GM18951 (cell line): ENCODE measurements around the gene FBXW12.
"Not testable (repeated sequence)": the region's sequence is repeated elsewhere in the genome, so short reads cannot be mapped to it uniquely, and the experiment has no call there.

Source experiments
- POLR2A ChIP-seq: IDR thresholded peaks from 4 replicates; pipeline ENCODE4 v1.6.1; 2011; ENCODE audit warnings: mild to moderate bottlenecking; ENCODE audit not compliant: insufficient read length, insufficient read depth; ENCODE audit errors: extremely low read depth
- in situ Hi-C: fragments of 300-500 bp; cut with MboI; formaldehyde crosslinking; loops from one replicate; pipeline ENCODE4 v1.12.0; 2022; ENCODE audit warnings: low sequenced_read_pairs, mixed read lengths, inconsistent platforms; ENCODE audit not compliant: unreplicated experiment

FBXW12 gene

DNA sequence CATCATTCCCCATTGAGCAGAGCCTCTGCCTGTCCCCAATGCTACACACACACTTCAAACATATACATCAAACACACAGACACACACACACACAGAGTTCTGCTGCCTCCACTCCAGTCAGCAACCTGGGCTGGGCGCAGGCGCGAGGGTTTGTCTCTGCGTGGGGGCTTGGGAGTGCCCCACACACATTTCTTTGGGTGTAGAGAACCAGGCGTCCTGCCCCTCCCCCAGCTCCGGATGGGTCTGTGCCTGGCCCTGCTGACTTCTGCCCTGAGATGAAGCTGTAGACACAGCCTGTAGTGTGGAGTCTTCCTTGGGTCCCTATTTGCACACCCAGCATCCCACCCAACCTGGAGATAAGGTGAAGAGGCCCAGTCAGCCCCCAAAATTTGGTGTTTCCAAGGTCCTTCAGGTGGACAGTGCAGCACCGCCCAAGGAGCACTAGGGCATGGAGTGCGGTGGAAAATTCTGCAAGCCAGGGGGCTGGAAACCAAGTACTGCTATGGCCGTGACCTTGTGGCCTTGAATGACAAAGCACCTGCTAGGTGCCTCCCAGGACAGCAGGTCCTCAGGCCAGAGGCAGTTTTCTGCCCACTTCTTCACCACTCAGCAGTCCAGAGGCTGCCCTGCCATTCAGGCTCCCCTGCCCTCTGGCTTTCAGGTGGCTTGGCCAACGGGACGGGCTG is 26.8 kb downstream of the FBXW12 start:
- no peak for TF ChIP-seq POLR2A
- in situ Hi-C loops = no loop called here

DNA sequence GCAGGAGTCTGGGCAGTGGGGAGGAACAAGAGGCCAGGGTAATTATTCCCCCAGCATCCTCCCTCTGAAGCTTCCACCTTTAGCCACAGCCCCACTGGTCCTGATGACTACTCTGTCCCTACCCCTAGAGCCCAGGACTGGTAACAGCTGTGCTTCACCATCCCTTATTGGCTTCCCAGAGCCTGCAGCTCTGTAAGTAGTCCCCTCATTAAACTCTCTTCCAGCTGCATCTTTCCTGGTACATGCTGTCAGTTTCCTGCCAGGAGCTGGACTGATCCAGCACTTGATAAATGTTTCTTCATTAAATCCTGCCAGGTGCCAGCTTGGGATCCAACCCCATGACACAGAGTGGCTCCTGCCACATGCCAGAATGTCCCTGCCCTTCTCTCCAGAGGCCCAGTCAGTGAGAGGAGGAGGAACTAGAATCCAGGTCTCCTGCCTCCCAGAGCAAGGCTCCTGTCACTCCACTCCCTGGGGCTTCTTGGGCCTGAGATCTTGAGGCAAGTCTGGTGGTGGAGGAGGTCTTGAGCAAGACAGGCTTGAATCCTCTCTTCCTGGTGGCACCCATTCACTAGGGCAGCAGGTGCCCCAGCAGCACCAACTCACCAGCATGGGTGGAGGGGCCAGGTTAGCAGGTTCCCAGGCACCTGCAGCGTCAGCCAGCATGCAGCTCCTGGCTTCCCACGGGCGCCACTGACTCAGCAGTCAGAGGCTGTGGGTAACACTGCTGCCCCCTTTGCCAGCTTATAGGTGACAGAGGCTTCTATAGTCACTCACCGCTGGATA is 27.6 kb downstream of the FBXW12 start:
- no peak for TF ChIP-seq POLR2A
- in situ Hi-C loops = no loop called here

DNA sequence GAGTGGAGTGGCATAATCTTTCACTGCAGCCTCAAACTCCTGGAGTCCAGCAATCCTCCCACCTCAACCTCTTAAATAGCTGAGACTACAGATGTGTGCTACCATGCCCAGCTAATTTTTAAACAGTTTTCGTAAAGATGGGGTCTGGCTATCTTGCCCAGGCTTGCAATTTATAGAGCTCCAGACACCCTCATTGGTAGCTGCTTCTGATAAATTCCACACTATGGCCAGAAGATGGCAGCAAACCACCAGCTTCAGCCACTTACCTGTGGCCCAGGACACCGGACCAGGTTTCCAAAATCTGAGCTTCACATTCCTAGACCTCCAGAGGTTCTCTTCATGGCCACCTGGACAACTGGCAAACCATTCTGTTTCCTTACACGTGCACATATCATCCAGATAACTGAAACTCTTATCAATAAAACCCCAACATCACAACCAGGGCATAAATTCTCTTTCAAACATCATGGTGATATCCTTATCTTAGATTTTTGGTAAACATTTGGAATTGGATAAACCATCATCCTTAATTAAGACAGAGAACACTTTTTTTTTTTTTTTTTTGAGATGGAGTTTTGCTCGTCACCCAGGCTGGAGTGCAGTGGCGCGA is 28.9 kb downstream of the FBXW12 start:
- no peak for TF ChIP-seq POLR2A
- in situ Hi-C loops = no loop called here

DNA sequence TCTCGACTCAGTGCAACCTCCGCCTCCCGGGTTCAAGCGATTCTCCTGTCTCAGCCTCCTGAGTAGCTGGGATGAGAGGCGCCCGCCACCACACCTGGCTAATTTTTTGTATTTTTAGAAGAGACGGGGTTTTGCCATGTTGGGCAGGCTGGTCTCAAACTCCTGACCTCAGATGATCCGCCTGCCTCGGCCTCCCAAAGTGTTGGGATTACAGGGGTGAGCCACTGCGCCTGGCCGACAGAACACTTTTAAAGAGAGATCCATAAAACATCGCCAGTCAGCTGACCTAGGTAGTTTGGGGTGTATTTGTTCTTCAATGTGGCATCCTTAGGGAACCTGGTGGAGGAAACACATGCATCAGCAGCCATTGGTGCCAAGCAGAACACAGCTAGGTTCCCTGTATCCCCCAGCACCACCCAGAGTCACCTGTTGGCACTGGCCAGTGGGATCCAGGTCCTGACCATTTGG is 29.4 kb downstream of the FBXW12 start:
- in situ Hi-C loops = not testable (repeated sequence)

DNA sequence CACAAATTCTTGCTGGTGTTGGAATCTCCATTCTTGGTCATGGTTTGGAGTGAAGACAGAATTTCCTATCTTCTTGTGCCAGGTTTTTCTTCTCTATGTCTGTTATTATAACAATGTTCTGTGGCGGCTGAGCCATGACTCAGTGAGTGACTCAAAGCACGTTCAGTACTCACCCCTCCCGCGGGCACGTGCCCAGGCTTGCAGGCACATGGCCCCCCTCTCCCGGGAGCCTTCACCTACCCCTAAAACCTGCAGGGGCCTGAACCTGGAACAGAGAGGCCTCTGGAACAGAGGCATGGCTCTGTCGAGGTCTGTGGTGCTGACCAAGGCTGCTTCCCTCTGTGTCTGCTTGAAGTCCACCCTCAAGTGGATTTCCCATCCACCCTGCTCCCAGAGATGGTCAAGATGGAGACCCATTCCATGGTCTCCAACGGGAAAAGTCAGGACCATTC is 30.3 kb downstream of the FBXW12 start:
- in situ Hi-C loops = no loop called here
- no peak for TF ChIP-seq POLR2A

DNA sequence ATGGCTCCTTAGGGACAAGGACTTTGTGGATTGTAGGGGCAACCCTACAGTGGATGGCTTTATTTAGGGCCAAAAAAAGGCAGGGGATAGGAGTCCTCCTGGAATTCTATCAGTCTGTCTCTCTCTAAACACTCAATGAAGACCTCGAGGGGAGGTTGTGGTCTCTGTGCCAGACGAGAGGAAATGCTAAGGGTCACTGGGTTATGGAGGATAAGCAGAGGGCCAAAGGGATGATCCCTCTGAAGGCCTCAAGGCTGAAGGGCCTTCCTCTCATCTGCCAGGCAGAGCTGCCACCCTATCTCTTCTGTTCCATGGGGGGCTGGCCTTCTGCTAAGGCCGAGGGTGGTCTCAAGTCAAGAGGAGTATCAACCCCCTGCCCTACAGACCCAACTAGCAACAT is 30.9 kb downstream of the FBXW12 start:
- in situ Hi-C loops = no loop called here
- TF ChIP-seq POLR2A = no peak

DNA sequence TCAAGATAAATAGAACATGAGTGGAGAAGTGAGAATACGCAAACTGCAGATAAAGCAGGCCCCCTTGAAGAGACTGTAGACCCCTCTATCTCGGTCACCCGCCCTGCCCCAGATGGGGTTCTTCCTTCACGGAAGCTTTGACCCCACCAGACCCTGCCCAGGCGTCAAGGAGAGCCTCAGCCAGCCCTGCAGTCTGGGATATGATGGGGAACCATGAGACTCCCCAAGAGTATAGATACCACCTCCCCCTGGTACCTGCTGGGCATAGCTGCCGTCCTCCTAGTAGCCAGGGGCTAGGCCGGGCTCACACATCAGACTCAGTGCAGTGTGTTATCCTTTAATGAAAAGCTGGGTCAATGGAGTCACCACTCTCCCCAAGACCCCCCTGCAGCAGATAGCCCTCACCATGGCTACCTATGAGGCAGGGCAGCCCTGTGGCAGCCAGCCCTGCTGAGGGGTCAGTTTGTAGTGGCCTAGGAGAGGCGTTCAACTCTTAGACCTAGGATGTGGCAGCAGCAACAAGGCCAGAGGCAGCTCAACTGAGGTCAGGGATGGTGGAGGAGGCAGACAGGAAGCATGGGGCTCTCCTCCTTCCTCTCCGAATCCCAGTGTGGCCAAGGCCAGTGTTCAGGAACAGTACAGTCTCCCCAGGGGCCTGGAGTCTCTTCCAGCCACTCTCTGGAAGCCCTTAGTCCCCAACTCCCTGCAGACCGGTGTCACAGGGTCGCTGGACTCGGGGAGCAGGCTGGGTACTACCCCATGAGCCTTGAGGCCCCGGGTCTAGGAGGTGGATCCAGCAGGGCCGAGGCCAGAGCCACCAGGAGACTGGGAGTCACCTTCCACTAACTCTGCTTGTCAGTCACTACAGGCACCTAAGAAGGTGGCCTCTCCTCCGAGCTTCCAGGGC is 31.8 kb downstream of the FBXW12 start:
- in situ Hi-C loops = no loop called here
- no peak for TF ChIP-seq POLR2A

DNA sequence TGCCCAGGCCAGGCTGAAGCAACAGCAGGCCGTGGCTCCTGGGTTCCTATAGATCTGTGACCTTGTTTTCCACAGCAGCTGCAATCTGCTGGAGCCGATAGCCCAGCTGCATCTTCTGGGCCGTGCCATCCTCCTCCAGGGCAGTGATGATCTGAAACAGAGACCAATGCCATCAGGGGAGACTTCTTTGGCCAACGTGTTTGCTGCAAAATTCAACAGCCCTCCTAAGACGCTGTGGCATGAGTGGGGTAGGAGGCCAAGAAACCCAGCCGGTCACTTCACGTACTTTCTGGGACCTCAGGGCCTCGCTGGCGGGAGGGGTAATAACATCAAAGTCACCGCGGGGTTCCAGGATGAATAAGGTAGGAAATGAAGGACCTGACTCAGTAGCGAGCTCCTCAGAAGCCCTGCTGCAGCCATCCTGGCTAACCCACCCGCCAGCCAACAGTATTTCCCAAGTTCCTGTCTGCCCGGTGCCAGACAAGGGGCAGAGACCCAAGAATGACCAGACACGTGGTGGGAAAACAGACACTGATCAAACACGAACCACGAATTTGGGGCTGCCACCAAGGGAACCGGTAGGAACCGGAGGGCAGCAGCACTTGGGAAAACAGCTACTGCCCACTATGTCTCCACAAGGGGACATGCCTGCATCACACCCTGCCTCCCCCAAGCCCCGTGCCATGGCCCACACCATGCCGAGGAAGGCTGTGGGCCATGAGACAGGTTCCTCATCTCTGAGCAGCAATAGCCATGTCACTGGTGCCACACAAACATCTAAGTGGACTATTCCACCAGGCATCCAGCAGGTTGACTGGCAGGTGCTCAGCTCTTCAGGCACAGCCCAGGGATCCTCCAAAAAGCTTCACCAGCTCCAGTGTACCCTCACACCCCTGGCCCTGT is 32.7 kb downstream of the FBXW12 start:
- in situ Hi-C loops = no loop called here
- no peak for TF ChIP-seq POLR2A

DNA sequence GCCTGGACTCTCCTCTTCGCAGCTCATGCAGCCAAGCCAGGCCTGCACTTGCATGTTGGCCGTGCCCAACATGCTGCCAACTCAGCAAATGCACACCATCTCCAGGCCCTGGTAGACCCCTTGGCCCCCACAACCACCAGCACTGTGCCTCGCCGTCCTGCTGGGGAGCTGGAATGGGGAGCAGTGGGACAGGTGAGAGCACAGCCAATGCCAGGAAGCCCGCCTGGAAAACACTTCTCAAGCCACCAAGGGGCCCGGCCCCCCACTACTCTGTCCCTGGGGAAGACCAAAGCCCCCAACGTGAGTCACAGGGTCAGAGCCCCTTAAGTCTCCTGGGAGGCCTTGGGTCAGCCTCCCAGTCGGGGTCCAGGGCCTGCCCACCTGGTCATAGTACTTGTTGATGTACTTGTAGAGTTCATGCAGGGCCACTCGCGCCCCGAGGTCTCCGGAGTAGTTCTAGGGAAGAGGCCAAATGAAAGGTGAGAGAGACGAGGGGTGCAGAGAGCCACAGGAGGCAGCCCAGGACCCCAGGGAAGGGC is 33.4 kb downstream of the FBXW12 start:
- no peak for TF ChIP-seq POLR2A
- in situ Hi-C loops = no loop called here

DNA sequence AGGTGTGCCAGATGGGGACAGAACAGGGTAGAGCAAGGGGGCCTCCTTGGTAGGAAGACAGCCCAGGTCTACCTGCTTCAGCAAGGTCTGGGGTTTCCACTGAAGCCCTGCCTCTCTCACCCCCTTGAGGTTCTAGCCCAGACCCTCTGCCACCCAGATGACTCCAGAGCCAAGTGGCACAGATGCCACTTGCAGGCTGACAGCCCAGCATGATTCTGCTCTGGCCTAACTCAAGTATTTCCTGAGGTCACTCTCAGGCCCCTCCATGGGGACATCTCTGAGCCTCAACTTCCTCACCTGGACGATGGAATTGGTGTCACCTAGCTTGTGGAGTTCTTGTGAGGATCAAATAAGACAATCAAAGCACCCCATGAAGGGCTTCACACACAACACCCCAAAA is 34.0 kb downstream of the FBXW12 start:
- in situ Hi-C loops = no loop called here
- no peak for TF ChIP-seq POLR2A

DNA sequence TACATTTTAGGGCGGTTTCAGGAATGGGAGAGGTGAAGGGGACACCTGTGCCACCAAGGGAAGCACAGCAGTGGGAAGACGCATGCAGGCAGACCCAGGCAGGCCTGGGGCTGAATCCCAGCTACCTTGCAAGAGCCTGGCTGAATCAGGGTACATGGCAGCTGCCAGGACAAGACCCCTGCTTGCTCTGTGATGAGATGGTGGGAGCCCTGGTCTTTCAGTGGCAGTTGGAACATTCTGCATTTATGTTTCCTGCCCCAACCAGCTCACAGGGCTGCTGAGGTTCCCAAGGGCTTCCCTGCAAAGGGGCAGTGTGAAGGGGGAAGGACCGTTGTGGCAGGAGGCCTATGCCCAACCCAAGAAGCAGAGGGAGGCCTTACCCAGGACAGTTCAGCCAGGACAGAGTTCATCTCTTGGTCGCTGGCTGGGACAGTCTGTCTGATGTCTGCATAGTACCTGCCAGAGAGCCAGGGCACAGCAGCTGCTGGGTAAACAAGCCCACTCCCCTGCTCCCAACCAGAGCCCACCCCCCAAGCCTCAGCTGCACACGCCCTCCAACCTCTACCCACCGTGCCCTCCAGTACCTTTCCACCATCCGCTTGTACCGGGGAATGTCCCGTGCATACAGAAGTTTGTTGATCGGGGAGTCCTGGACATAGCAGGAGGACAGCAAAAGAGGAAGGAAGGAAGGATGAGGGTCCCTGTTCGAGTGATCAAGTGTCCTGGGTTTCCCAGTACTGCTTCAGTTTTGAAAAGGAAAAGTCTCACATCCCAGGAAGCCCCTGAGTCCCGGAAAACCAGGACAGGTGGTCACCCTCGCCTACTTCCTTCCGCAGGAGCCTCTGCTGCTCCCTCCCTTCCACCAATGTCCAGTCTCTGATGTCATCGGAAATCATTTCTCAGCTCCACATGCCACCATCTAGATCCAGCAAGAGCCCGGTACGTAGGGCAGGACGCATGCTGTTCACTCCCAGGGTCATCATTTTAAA is 34.7 kb downstream of the FBXW12 start:
- in situ Hi-C loops = no loop called here
- TF ChIP-seq POLR2A = no peak
